IMR-90 (cell line): ENCODE data around the gene LCE5A. TPM values are rescaled to one million over a fixed set of nuclear protein-coding genes. Genes with fewer than 3 reads are reported as not detected.

Experiments
- ATAC-seq: fragments of 200-7000 bp; cut with Tn5 transposase; 2 replicates; pipeline ENCODE4 v1.9.1; 2020; ENCODE audit warnings: low read depth, mild to moderate bottlenecking, moderate library complexity
- BruUV-seq: library from RNA; stranded (reverse); fragments of 400-500 nt; replicated peaks from 2 replicates; lab custom pipeline; 2021; lab: Mats Ljungman, UMichigan
- CTCF ChIA-PET: fragments of 300-600 bp; formaldehyde crosslinking; extraction: SDS; loops from one replicate; lab custom pipeline; 2021; ENCODE audit warnings: antibody characterized with exemption; lab: Yijun Ruan, JAX
- POLR2A ChIA-PET: fragments of 300-600 bp; sonication (Branson Sonifier 250); formaldehyde crosslinking; loops from one replicate; lab custom pipeline; 2022; ENCODE audit warnings: antibody characterized with exemption; ENCODE audit not compliant: unreplicated experiment; lab: Charles Lee
- DNase-seq: peaks from one replicate; pipeline ENCODE4 v3.0.0; 2013
- H2AFZ ChIP-seq: replicated peaks from 2 replicates; pipeline ENCODE3; 2013; ENCODE audit warnings: low read length, mild to moderate bottlenecking; ENCODE audit not compliant: poor library complexity
- H2AK5ac ChIP-seq: 2 replicates; pipeline ENCODE4 v1.6.1; 2013; ENCODE audit warnings: low read depth, low read length, inconsistent platforms
- H2AK9ac ChIP-seq: replicated peaks from 2 replicates; pipeline ENCODE3; 2013; ENCODE audit warnings: mild to moderate bottlenecking, low read depth, low read length, moderate library complexity; ENCODE audit not compliant: poor library complexity
- H2BK120ac ChIP-seq: 2 replicates; pipeline ENCODE4 v1.6.1; 2013; ENCODE audit warnings: low read depth, low read length, inconsistent platforms
- H2BK15ac ChIP-seq: 3 replicates; pipeline ENCODE4 v1.6.1; 2013; ENCODE audit warnings: low read depth, low read length, inconsistent platforms
- H2BK20ac ChIP-seq: 2 replicates; pipeline ENCODE4 v1.6.1; 2013; ENCODE audit warnings: low read depth, mild to moderate bottlenecking, inconsistent platforms, low read length, moderate library complexity
- H2BK5ac ChIP-seq: 2 replicates; pipeline ENCODE4 v1.6.1; 2013; ENCODE audit warnings: mild to moderate bottlenecking, low read depth, low read length, inconsistent platforms; ENCODE audit not compliant: poor library complexity, severe bottlenecking
- H3K14ac ChIP-seq: replicated peaks from 2 replicates; pipeline ENCODE4 v1.6.1; 2013; ENCODE audit warnings: low read depth, low read length, inconsistent platforms
- H3K18ac ChIP-seq: 2 replicates; pipeline ENCODE4 v1.6.1; 2013; ENCODE audit warnings: low read depth, low read length, control low read depth
- H3K23ac ChIP-seq: 2 replicates; pipeline ENCODE4 v1.6.1; 2013; ENCODE audit warnings: low read depth, low read length, inconsistent platforms
- H3K27ac ChIP-seq: 2 replicates; pipeline ENCODE4 v1.5.1; 2013; ENCODE audit warnings: mild to moderate bottlenecking, control low read depth, low read length; ENCODE audit not compliant: insufficient read depth
- H3K27me3 ChIP-seq: 2 replicates; pipeline ENCODE4 v1.6.1; 2013; ENCODE audit warnings: low read length; ENCODE audit not compliant: control insufficient read depth, insufficient read depth
- H3K36me3 ChIP-seq: 2 replicates; pipeline ENCODE4 v1.6.1; 2013; ENCODE audit warnings: low read length, mixed read lengths; ENCODE audit not compliant: control insufficient read depth, insufficient read depth
- H3K4ac ChIP-seq: 2 replicates; pipeline ENCODE4 v1.6.1; 2013; ENCODE audit warnings: low read depth, low read length, inconsistent platforms
- H3K4me1 ChIP-seq: 2 replicates; pipeline ENCODE4 v1.6.1; 2013; ENCODE audit warnings: low read length, mixed read lengths; ENCODE audit not compliant: control insufficient read depth, insufficient read depth
- H3K4me2 ChIP-seq: 2 replicates; pipeline ENCODE4 v1.6.1; 2013; ENCODE audit warnings: low read depth, mild to moderate bottlenecking, control low read depth, low read length, moderate library complexity
- H3K4me3 ChIP-seq: 2 replicates; pipeline ENCODE4 v1.5.1; 2013; ENCODE audit warnings: low read depth, mild to moderate bottlenecking, control low read depth, low read length, moderate library complexity; ENCODE audit not compliant: insufficient read depth
- H3K56ac ChIP-seq: 2 replicates; pipeline ENCODE4 v1.6.1; 2013; ENCODE audit warnings: low read length, inconsistent platforms; ENCODE audit not compliant: insufficient read depth; ENCODE audit errors: extremely low read depth
- H3K79me1 ChIP-seq, 2 experiments: 2 replicates each; pipeline ENCODE4 v1.6.1; 2013; ENCODE audit warnings: low read length in 2 of 2, inconsistent platforms in 1 of 2, low read depth in 1 of 2
- H3K9ac ChIP-seq: 2 replicates; pipeline ENCODE4 v1.6.1; 2013; ENCODE audit warnings: low read depth, low read length, control low read depth
- H3K9me1 ChIP-seq: 2 replicates; pipeline ENCODE4 v1.6.1; 2013; ENCODE audit warnings: low read length, inconsistent platforms; ENCODE audit not compliant: insufficient read depth
- H3K9me3 ChIP-seq: 2 replicates; pipeline ENCODE4 v1.6.1; 2013; ENCODE audit warnings: low read length; ENCODE audit not compliant: control insufficient read depth, insufficient read depth
- H4K20me1 ChIP-seq: 2 replicates; pipeline ENCODE4 v1.6.1; 2013; ENCODE audit warnings: low read length, inconsistent platforms; ENCODE audit not compliant: insufficient read depth
- H4K5ac ChIP-seq: 2 replicates; pipeline ENCODE4 v1.6.1; 2013; ENCODE audit warnings: mild to moderate bottlenecking, low read depth, low read length, control low read depth
- H4K8ac ChIP-seq, 2 experiments: 2 replicates each; pipeline ENCODE4 v1.6.1; 2013; ENCODE audit warnings: low read depth in 2 of 2, low read length in 2 of 2, control low read depth in 1 of 2, inconsistent platforms in 1 of 2
- H4K91ac ChIP-seq: 2 replicates; pipeline ENCODE4 v1.6.1; 2013; ENCODE audit warnings: low read depth, low read length, inconsistent platforms; ENCODE audit not compliant: insufficient read depth
- BHLHE40 ChIP-seq: fragments of 150-350 bp; IDR thresholded peaks from 2 replicates; pipeline ENCODE4 v1.6.1; 2016; ENCODE audit warnings: mild to moderate bottlenecking, low read depth, low read length
- CEBPB ChIP-seq: IDR thresholded peaks from 2 replicates; pipeline ENCODE4 v1.6.1; 2012; ENCODE audit warnings: low read depth, low read length, improper control_type of control experiment
- CHD1 ChIP-seq: IDR thresholded peaks from 2 replicates; pipeline ENCODE4 v1.6.1; 2012; ENCODE audit warnings: low read depth, low read length, improper control_type of control experiment
- ELK1 ChIP-seq: fragments of 150-350 bp; IDR thresholded peaks from 2 replicates; pipeline ENCODE4 v1.6.1; 2016; ENCODE audit warnings: low read depth, mild to moderate bottlenecking, low read length, moderate library complexity, borderline replicate concordance
- FOS ChIP-seq: fragments of 150-350 bp; IDR thresholded peaks from 2 replicates; pipeline ENCODE4 v1.6.1; 2016; ENCODE audit warnings: low read depth, low read length
- MAFK ChIP-seq: IDR thresholded peaks from 2 replicates; pipeline ENCODE4 v1.6.1; 2012; ENCODE audit warnings: low read depth, low read length, improper control_type of control experiment
- MAZ ChIP-seq: IDR thresholded peaks from 2 replicates; pipeline ENCODE4 v1.6.1; 2012; ENCODE audit warnings: low read depth, mild to moderate bottlenecking, low read length, improper control_type of control experiment, moderate library complexity, borderline replicate concordance
- MXI1 ChIP-seq: IDR thresholded peaks from 2 replicates; pipeline ENCODE4 v1.6.1; 2012; ENCODE audit warnings: low read depth, mild to moderate bottlenecking, low read length, moderate library complexity, borderline replicate concordance
- NFE2L2 ChIP-seq: fragments of 150-350 bp; IDR thresholded peaks from 2 replicates; pipeline ENCODE4 v1.6.1; 2016; ENCODE audit warnings: low read depth, mild to moderate bottlenecking, low read length
- POLR2A ChIP-seq: IDR thresholded peaks from 2 replicates; pipeline ENCODE4 v1.6.1; 2012; ENCODE audit warnings: mild to moderate bottlenecking, low read depth, low read length
- RAD21 ChIP-seq: IDR thresholded peaks from 2 replicates; pipeline ENCODE4 v1.6.1; 2012; ENCODE audit warnings: low read length, improper control_type of control experiment
- RCOR1 ChIP-seq: IDR thresholded peaks from 2 replicates; pipeline ENCODE4 v1.6.1; 2012; ENCODE audit warnings: mild to moderate bottlenecking, low read length, improper control_type of control experiment; ENCODE audit not compliant: insufficient replicate concordance
- RFX5 ChIP-seq: IDR thresholded peaks from 2 replicates; pipeline ENCODE4 v1.8.0; 2012; ENCODE audit warnings: low read depth, mild to moderate bottlenecking, low read length, moderate library complexity
- SMC3 ChIP-seq: fragments of 150-350 bp; IDR thresholded peaks from 2 replicates; pipeline ENCODE4 v1.6.1; 2016; ENCODE audit warnings: low read depth, mild to moderate bottlenecking, antibody characterized with exemption, low read length, moderate library complexity
- WGBS, 2 experiments: methylation state at CpG; one replicate each; pipeline versions ENCODE4 v1.1.5 to v1.1.7; 2013; ENCODE audit warnings: missing lambda C conversion rate in 2 of 2; ENCODE audit not compliant: insufficient read length in 1 of 2; ENCODE audit errors: extremely low coverage in 2 of 2; 5-methylcytosine and 5-hydroxymethylcytosine counted together
- dilution Hi-C: fragments of 300-500 bp; cut with HindIII; formaldehyde crosslinking; loops from one replicate; pipeline ENCODE4 v1.14.3; 2018; ENCODE audit warnings: low sequenced_read_pairs; ENCODE audit not compliant: unreplicated experiment
- in situ Hi-C: fragments of 300-500 bp; cut with MboI; formaldehyde crosslinking; loops from 3 replicates; pipeline ENCODE4 v1.14.3; 2019; ENCODE audit warnings: low sequenced_read_pairs, inconsistent platforms, mixed read lengths
- intact Hi-C: fragments of 100-400 bp; cut with micrococcal nuclease; formaldehyde crosslinking; loops from 2 replicates; pipeline ENCODE4 v1.10.0; 2022
- polyA plus RNA-seq, 3 experiments: library from polyadenylated mRNA; depleted of rRNA; stranded (reverse); fragments of >200 nt; gene quantifications; 2 replicates each; pipeline ENCODE4 v1.2.3, GENCODE V29; 2012; ENCODE audit warnings: low replicate concordance in 1 of 3
- total RNA-seq: library from RNA; depleted of rRNA; stranded (reverse); fragments of >200 nt; gene quantifications from 2 replicates; pipeline ENCODE4 v1.2.3, GENCODE V29; 2012
- TF ChIP-seq, protein P1 (sequence below): fragments of 150-350 bp; IDR thresholded peaks from 2 replicates; pipeline ENCODE4 v1.6.1; 2017; ENCODE audit warnings: mild to moderate bottlenecking, antibody characterized with exemption, low read length, low read depth
- TF ChIP-seq, protein P2 (sequence below): conservative IDR thresholded peaks from 2 replicates; pipeline ENCODE4 v1.5.1; 2012; ENCODE audit warnings: mild to moderate bottlenecking, low read depth, low read length, improper control_type of control experiment

LCE5A gene
- total and polyA plus RNA-seq, 2 of the 4 experiments (the other 2 are of a cell fraction), result not detected

GRCh38 chr1:152501704-152502103, 8.9 kb upstream of the LCE5A start:
- CTCF ChIA-PET, result no interaction called here
- WGBS, 2 experiments, result 60% methylated on average over 1 of the region's 2 CpGs; no CpG with 5 or more reads in 1 of the 2 experiments
- Histone ChIP-seq H3K4ac (no peak overlapping the region), H3K9ac (no peak overlapping the region), H2BK120ac (no peak overlapping the region), H3K27me3 (no peaks in the 10 kb centered on the region), H3K36me3 (no peaks in the 10 kb centered on the region), H3K4me1 (no peaks in the 10 kb centered on the region), H3K9me3 (no peaks in the 10 kb centered on the region), H2BK5ac (no peak overlapping the region), H3K79me1 (no peaks in the 10 kb centered on the region), H2BK20ac (no peak overlapping the region), H4K5ac (no peak overlapping the region), H4K91ac (no peak overlapping the region), H3K4me3 (no peak overlapping the region), H2AK9ac (no peak overlapping the region), H2AFZ (no peak overlapping the region), H3K18ac (no peak overlapping the region), H3K14ac (no peak overlapping the region), H2BK15ac (no peak overlapping the region), H3K4me2 (no peak overlapping the region), H3K9me1 (no peaks in the 10 kb centered on the region), H3K23ac (no peak overlapping the region), H2AK5ac (no peak overlapping the region), H3K27ac (no peak overlapping the region), H4K20me1 (no peaks in the 10 kb centered on the region), H4K8ac (no peak overlapping the region), H3K56ac (no peak overlapping the region)
- no peak for ATAC-seq
- in situ Hi-C loops, result no loop called here
- DNase-seq, result no peak
- POLR2A ChIA-PET, result no interaction called here
- BruUV-seq, result no TSS peak
- TF ChIP-seq SMC3 (no peak), CHD1 (no peak), RFX5 (no peak), POLR2A (no peak), MXI1 (no peak), RCOR1 (no peak), MAZ (no peak), CEBPB (no peak), NFE2L2 (no peak), BHLHE40 (no peak), RAD21 (no peak), ELK1 (no peak), MAFK (no peak), FOS (no peak)
- TF ChIP-seq, protein P1, sequence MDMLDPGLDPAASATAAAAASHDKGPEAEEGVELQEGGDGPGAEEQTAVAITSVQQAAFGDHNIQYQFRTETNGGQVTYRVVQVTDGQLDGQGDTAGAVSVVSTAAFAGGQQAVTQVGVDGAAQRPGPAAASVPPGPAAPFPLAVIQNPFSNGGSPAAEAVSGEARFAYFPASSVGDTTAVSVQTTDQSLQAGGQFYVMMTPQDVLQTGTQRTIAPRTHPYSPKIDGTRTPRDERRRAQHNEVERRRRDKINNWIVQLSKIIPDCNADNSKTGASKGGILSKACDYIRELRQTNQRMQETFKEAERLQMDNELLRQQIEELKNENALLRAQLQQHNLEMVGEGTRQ, result no peak
- TF ChIP-seq, protein P2, sequence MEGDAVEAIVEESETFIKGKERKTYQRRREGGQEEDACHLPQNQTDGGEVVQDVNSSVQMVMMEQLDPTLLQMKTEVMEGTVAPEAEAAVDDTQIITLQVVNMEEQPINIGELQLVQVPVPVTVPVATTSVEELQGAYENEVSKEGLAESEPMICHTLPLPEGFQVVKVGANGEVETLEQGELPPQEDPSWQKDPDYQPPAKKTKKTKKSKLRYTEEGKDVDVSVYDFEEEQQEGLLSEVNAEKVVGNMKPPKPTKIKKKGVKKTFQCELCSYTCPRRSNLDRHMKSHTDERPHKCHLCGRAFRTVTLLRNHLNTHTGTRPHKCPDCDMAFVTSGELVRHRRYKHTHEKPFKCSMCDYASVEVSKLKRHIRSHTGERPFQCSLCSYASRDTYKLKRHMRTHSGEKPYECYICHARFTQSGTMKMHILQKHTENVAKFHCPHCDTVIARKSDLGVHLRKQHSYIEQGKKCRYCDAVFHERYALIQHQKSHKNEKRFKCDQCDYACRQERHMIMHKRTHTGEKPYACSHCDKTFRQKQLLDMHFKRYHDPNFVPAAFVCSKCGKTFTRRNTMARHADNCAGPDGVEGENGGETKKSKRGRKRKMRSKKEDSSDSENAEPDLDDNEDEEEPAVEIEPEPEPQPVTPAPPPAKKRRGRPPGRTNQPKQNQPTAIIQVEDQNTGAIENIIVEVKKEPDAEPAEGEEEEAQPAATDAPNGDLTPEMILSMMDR, result no peak
- dilution Hi-C loops, result no loop called here
- intact Hi-C loops, result no loop called here
